Type B pancreatic cell (in vitro differentiated cells): Measurements from ENCODE around the gene PEMT. TPM values are rescaled to one million over a fixed set of nuclear protein-coding genes. Genes with fewer than 3 reads are reported as not detected.
A peak's percentile ranks its signal among the peaks of the same experiment; 100 is the strongest.

Experiments
- DNase-seq: peaks from one replicate; pipeline ENCODE4 v3.0.0; 2021; ENCODE audit warnings: mixed read lengths; ENCODE audit not compliant: unreplicated experiment; ENCODE audit errors: extremely low spot score
- H3K27ac Mint-ChIP-seq: 2 replicates; pipeline ENCODE4 v1.8.0; 2021; ENCODE audit warnings: mild to moderate bottlenecking, mixed read lengths
- H3K27me3 Mint-ChIP-seq: 2 replicates; pipeline ENCODE4 v1.8.0; 2021; ENCODE audit warnings: mixed read lengths
- H3K36me3 Mint-ChIP-seq: 2 replicates; pipeline ENCODE4 v1.8.0; 2021; ENCODE audit warnings: mixed read lengths
- H3K4me1 Mint-ChIP-seq: one replicate; pipeline ENCODE4 v1.8.0; 2021; ENCODE audit warnings: mixed read lengths; ENCODE audit not compliant: unreplicated experiment
- H3K4me3 Mint-ChIP-seq: 2 replicates; pipeline ENCODE4 v1.8.0; 2021; ENCODE audit warnings: mild to moderate bottlenecking, mixed read lengths
- H3K9me3 Mint-ChIP-seq: 2 replicates; pipeline ENCODE4 v1.8.0; 2021; ENCODE audit warnings: mixed read lengths
- total RNA-seq: library from RNA; stranded (reverse); gene quantifications from 2 replicates; pipeline ENCODE4 v1.2.1, GENCODE V29; 2021; ENCODE audit warnings: low replicate concordance
- TF ChIP-seq, protein P1 (sequence below): fragments of 200-600 bp; sonication (generic); conservative IDR thresholded peaks from 2 replicates; pipeline ENCODE4 v1.5.0; 2021; ENCODE audit warnings: antibody characterized with exemption, mild to moderate bottlenecking

Gene PEMT
- total RNA-seq, 1 donor from 2014 or later: 32.1 TPM

GRCh38 chr17:17562146-17562511, 29.4 kb downstream of the PEMT start:
- Mint-ChIP-seq H3K27me3 (no peaks in the 10 kb centered on the region), H3K36me3 (no peaks in the 10 kb centered on the region), H3K27ac (no peak overlapping the region), H3K9me3 (no peaks in the 10 kb centered on the region), H3K4me1 (peaks cover 5% of the 10 kb centered on the region), H3K4me3 (no peak overlapping the region)
- no peak for DNase-seq
- TF ChIP-seq, protein P1, sequence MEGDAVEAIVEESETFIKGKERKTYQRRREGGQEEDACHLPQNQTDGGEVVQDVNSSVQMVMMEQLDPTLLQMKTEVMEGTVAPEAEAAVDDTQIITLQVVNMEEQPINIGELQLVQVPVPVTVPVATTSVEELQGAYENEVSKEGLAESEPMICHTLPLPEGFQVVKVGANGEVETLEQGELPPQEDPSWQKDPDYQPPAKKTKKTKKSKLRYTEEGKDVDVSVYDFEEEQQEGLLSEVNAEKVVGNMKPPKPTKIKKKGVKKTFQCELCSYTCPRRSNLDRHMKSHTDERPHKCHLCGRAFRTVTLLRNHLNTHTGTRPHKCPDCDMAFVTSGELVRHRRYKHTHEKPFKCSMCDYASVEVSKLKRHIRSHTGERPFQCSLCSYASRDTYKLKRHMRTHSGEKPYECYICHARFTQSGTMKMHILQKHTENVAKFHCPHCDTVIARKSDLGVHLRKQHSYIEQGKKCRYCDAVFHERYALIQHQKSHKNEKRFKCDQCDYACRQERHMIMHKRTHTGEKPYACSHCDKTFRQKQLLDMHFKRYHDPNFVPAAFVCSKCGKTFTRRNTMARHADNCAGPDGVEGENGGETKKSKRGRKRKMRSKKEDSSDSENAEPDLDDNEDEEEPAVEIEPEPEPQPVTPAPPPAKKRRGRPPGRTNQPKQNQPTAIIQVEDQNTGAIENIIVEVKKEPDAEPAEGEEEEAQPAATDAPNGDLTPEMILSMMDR: no peak

DNA sequence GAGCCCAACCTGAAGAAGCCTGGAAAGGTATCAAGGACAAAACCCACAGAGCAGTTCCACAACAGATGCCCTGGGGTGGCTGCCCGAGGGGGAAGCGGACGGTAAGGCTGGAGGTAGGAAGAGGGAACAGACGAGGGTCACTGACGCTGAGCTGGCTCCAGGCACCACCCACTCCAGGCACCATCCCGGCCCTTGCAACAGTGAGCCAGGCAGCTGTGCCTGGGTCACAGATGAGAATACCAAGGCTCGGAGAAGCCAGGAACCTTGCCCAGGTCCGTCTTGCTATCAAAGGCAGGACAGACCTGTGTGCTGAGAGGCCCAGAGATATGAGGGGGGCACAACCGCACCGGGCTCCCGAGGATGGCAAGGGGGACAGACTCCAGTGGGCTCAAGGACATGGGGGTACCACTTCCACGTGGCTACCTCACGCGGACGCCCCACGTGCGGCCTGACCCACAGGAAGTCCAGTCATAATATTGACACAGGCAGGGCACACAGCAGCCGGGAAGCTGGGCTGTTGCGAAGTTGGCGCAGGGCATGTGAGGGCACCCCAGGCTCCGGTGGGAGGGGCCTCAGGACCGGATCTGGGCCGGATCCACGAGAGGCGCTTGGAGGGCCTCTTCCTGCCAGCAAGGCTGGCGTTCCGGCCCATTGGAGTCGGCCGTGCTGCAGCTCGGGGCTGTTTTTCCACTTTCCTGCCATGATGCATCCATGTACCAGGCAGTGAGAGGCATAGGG, 29.9 kb downstream of the PEMT start:
- H3K4me1 Mint-ChIP-seq: peaks cover 5% of the 10 kb centered on the region
- no peak overlapping the region for H3K4me3 Mint-ChIP-seq
- TF ChIP-seq, protein P1: no peak
- no peaks in the 10 kb centered on the region for H3K27me3 Mint-ChIP-seq
- H3K9me3 Mint-ChIP-seq: no peaks in the 10 kb centered on the region
- no peak for DNase-seq
- H3K36me3 Mint-ChIP-seq: no peaks in the 10 kb centered on the region
- no peak overlapping the region for H3K27ac Mint-ChIP-seq

DNA sequence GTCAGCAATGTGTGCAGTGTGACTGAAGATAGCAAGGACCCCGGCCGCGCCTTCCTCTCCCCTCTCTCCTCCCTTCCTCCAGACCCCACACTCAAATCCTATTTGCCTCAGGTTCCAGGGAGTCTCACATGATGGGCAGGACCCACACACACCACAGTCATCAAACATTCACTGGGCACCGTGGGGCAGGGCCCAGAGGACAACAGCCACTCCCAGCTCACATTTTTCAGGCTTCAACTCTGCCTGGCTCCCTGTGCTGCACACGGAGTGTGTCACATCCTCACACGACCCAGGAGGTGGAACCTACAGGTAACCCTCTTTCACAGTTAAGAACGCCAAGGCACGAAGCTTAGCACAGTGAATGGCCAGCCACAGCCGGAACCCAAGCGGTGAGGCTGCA, 30.5 kb downstream of the PEMT start:
- DNase-seq: no peak
- H3K4me3 Mint-ChIP-seq: no peak overlapping the region
- H3K27me3 Mint-ChIP-seq: no peaks in the 10 kb centered on the region
- H3K4me1 Mint-ChIP-seq: peaks cover 5% of the 10 kb centered on the region
- no peaks in the 10 kb centered on the region for H3K9me3 Mint-ChIP-seq
- no peaks in the 10 kb centered on the region for H3K36me3 Mint-ChIP-seq
- TF ChIP-seq, protein P1: no peak
- H3K27ac Mint-ChIP-seq: peak overlapping the region; percentile 43

GRCh38 chr17:17560167-17560566, 31.3 kb downstream of the PEMT start:
- peaks cover 3% of the 10 kb centered on the region for H3K4me1 Mint-ChIP-seq
- H3K9me3 Mint-ChIP-seq: no peaks in the 10 kb centered on the region
- no peaks in the 10 kb centered on the region for H3K36me3 Mint-ChIP-seq
- H3K4me3 Mint-ChIP-seq: no peak overlapping the region
- DNase-seq: no peak
- TF ChIP-seq, protein P1: no peak
- H3K27ac Mint-ChIP-seq: no peak overlapping the region
- no peaks in the 10 kb centered on the region for H3K27me3 Mint-ChIP-seq

- DNase-seq: no peak
- Mint-ChIP-seq H3K27me3 (no peaks in the 10 kb centered on the region), H3K4me1 (no peaks in the 10 kb centered on the region), H3K4me3 (no peak overlapping the region), H3K27ac (no peak overlapping the region), H3K36me3 (no peaks in the 10 kb centered on the region), H3K9me3 (no peaks in the 10 kb centered on the region)
- TF ChIP-seq, protein P1: no peak
These were observed 32.3 kb downstream of the PEMT start for GRCh38 chr17:17559164-17559563.
